Amygdala (tissue), 56 donors: ENCODE results near the gene ACSS3.
"Not testable (repeated sequence)": the region's sequence is repeated elsewhere in the genome, so short reads cannot be mapped to it uniquely, and the experiment has no call there.

Source experiments
- DNase-seq, 56 donors: peaks; one replicate each; lab custom pipeline; 2025; lab: John Stamatoyannopoulos, UW

Gene ACSS3

GRCh38 chr12:81162391-81163136, 84.7 kb downstream of the ACSS3 start:
- no peak for DNase-seq

- DNase-seq = no peak
Observed at GRCh38 chr12:81164827-81165226, 86.9 kb downstream of the ACSS3 start.

GRCh38 chr12:81166790-81167189, 88.9 kb downstream of the ACSS3 start:
- DNase-seq = no peak

GRCh38 chr12:81167694-81168093, 89.8 kb downstream of the ACSS3 start:
- DNase-seq = no peak

- DNase-seq = no peak
Observed at GRCh38 chr12:81168445-81168844, 90.6 kb downstream of the ACSS3 start.

- no peak for DNase-seq
Observed at GRCh38 chr12:81170072-81170471, 92.2 kb downstream of the ACSS3 start.

- DNase-seq = no peak
Observed at GRCh38 chr12:81172851-81173250, 95.0 kb downstream of the ACSS3 start.

GRCh38 chr12:81174664-81175063, 96.8 kb downstream of the ACSS3 start:
- peak in 1 of 56 donors; percentile 6 for DNase-seq

GRCh38 chr12:81176796-81177195, 98.9 kb downstream of the ACSS3 start:
- no peak for DNase-seq

GRCh38 chr12:81181691-81182090, 103.8 kb downstream of the ACSS3 start:
- DNase-seq = no peak

GRCh38 chr12:81187686-81188085, 109.8 kb downstream of the ACSS3 start:
- DNase-seq = no peak

GRCh38 chr12:81196595-81196994, 118.7 kb downstream of the ACSS3 start:
- no peak for DNase-seq

GRCh38 chr12:81200561-81200960, 122.7 kb downstream of the ACSS3 start:
- not testable (repeated sequence) for DNase-seq

GRCh38 chr12:81203671-81204204, 125.9 kb downstream of the ACSS3 start:
- DNase-seq = no peak

GRCh38 chr12:81205416-81205815, 127.5 kb downstream of the ACSS3 start:
- DNase-seq = no peak

- peak in 1 of 56 donors; percentile 2 for DNase-seq
Observed at GRCh38 chr12:81206429-81206828, 128.6 kb downstream of the ACSS3 start.

- no peak for DNase-seq
Observed at GRCh38 chr12:81207173-81207572, 129.3 kb downstream of the ACSS3 start.

- no peak for DNase-seq
Observed at GRCh38 chr12:81207664-81208063, 129.8 kb downstream of the ACSS3 start.

GRCh38 chr12:81208187-81208911, 130.5 kb downstream of the ACSS3 start:
- no peak for DNase-seq

- no peak for DNase-seq
Observed at GRCh38 chr12:81209012-81209411, 131.1 kb downstream of the ACSS3 start.

- peak in 1 of 56 donors; percentile 14 for DNase-seq
Observed at GRCh38 chr12:81209772-81210225, 131.9 kb downstream of the ACSS3 start.

- DNase-seq = no peak
Observed at GRCh38 chr12:81211306-81211705, 133.4 kb downstream of the ACSS3 start.
